ENCODE data around the gene PPP2R5B.

Gene PPP2R5B

GRCh38 chr11:64925536-64926436, 1.3 kb downstream of the PPP2R5B start:
- in situ Hi-C loops (cut with HindIII; ENCODE audit: low sequenced_read_pairs), result no loop called here
- TF ChIP-seq CTCF (IDR thresholded peaks at IDR 0.05; ENCODE audit: low read depth, low read length), result no peak
- DNase-seq (ENCODE audit: low read depth, low spot score), result no peak
- H3K4me3 ChIP-seq (ENCODE audit: low read depth, low read length), result peak overlapping the region; percentile 83

- H3K4me3 ChIP-seq (ENCODE audit: low read depth, low read length), result no peak overlapping the region
- DNase-seq (ENCODE audit: low read depth, low spot score), result no peak
Measured at GRCh38 chr11:64926689-64927088, 2.2 kb downstream of the PPP2R5B start.

GRCh38 chr11:64928957-64929356, 4.5 kb downstream of the PPP2R5B start:
- DNase-seq (ENCODE audit: low read depth, low spot score), result no peak
- in situ Hi-C loops (cut with HindIII; ENCODE audit: low sequenced_read_pairs), result no loop called here
- no peak for TF ChIP-seq CTCF (IDR thresholded peaks at IDR 0.05; ENCODE audit: low read depth, low read length)
- H3K4me3 ChIP-seq (ENCODE audit: low read depth, low read length), result no peak overlapping the region

More at GRCh38 chr11:64926689-64927088, 2.2 kb downstream of the PPP2R5B start:
- TF ChIP-seq CTCF (IDR thresholded peaks at IDR 0.05; ENCODE audit: low read depth, low read length), result no peak
- in situ Hi-C loops (cut with HindIII; ENCODE audit: low sequenced_read_pairs), result no loop called here

GRCh38 chr11:64929625-64930024, 5.1 kb downstream of the PPP2R5B start:
- no peak for DNase-seq (ENCODE audit: low read depth, low spot score)
- in situ Hi-C loops (cut with HindIII; ENCODE audit: low sequenced_read_pairs), result no loop called here
- TF ChIP-seq CTCF (IDR thresholded peaks at IDR 0.05; ENCODE audit: low read depth, low read length), result no peak
- H3K4me3 ChIP-seq (ENCODE audit: low read depth, low read length), result no peak overlapping the region

GRCh38 chr11:64930340-64930739, 5.9 kb downstream of the PPP2R5B start:
- in situ Hi-C loops (cut with HindIII; ENCODE audit: low sequenced_read_pairs), result no loop called here
- H3K4me3 ChIP-seq (ENCODE audit: low read depth, low read length), result no peak overlapping the region

GRCh38 chr11:64931290-64931689, 6.8 kb downstream of the PPP2R5B start:
- DNase-seq (ENCODE audit: low read depth, low spot score), result no peak
- in situ Hi-C loops (cut with HindIII; ENCODE audit: low sequenced_read_pairs), result no loop called here
- no peak for TF ChIP-seq CTCF (IDR thresholded peaks at IDR 0.05; ENCODE audit: low read depth, low read length)

More at GRCh38 chr11:64930340-64930739, 5.9 kb downstream of the PPP2R5B start:
- no peak for TF ChIP-seq CTCF (IDR thresholded peaks at IDR 0.05; ENCODE audit: low read depth, low read length)
- DNase-seq (ENCODE audit: low read depth, low spot score), result no peak

More at GRCh38 chr11:64931290-64931689, 6.8 kb downstream of the PPP2R5B start:
- H3K4me3 ChIP-seq (ENCODE audit: low read depth, low read length), result no peak overlapping the region

Measured in astrocyte of the spinal cord (primary cell).